ENCODE results near the gene PPP1R2. TPM values are rescaled to one million over a fixed set of nuclear protein-coding genes. Genes with fewer than 3 reads are reported as not detected.

Gene PPP1R2
- polyA plus RNA-seq, 1 donor from 2014 or later: 113 TPM

DNA sequence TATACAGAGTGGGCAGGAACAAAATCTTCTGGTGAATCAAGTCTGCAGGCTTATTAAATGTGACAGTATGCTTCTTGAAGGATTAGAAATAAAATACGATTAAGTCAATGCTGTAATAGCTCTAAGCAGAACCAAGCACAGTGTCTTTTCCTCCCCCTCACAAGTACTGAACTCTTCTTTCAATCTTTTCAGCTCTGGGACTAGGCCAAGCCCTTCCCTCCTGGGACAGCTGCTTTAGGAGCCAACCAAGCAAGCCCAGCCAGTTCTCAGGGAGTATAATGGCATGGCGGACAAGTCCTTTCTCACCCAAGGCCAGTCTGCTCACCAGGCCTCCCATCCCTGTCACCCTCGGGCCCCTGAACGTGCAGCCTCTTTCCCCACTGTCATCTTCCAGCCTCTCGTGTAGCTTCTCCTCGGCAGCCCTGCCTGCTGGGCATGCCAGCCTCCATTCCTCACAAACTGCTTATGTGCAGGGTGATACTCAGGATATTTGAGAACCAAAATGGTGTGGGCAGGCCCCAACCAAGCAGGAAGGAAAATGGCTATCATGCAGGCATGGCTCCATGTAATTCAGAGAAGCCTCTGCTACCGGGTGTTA lies 8.4 kb upstream of the PPP1R2 start:
- Histone ChIP-seq H4K20me1 (ENCODE audit: insufficient read depth) (no peaks in the 10 kb centered on the region), H3K4me2 (ENCODE audit: low read length) (no peak overlapping the region), H3K27me3 (ENCODE audit: insufficient read depth, low read depth, low read length) (no peaks in the 10 kb centered on the region), H3K79me2 (replicated peaks; ENCODE audit: insufficient read depth, low read length) (no peaks in the 10 kb centered on the region), H3K36me3 (ENCODE audit: insufficient read depth, low read length) (no peaks in the 10 kb centered on the region), H3K4me3 (ENCODE audit: low read length) (no peak overlapping the region), H3K9ac (ENCODE audit: low read length) (no peak overlapping the region), H3K9me3 (ENCODE audit: low read length) (no peaks in the 10 kb centered on the region), H3K9me2 (ENCODE audit: insufficient read depth, low read length) (no peaks in the 10 kb centered on the region), H3K27ac (ENCODE audit: low read length) (no peak overlapping the region), H2AFZ (ENCODE audit: low read depth, low read length) (no peak overlapping the region), H3F3A (ENCODE audit: insufficient read depth, low read length, poor library complexity, severe bottlenecking) (no peaks in the 10 kb centered on the region)
- TF ChIP-seq TAF1 (IDR thresholded peaks at IDR 0.05; ENCODE audit: low read depth): no peak
- TF ChIP-seq, protein P1, sequence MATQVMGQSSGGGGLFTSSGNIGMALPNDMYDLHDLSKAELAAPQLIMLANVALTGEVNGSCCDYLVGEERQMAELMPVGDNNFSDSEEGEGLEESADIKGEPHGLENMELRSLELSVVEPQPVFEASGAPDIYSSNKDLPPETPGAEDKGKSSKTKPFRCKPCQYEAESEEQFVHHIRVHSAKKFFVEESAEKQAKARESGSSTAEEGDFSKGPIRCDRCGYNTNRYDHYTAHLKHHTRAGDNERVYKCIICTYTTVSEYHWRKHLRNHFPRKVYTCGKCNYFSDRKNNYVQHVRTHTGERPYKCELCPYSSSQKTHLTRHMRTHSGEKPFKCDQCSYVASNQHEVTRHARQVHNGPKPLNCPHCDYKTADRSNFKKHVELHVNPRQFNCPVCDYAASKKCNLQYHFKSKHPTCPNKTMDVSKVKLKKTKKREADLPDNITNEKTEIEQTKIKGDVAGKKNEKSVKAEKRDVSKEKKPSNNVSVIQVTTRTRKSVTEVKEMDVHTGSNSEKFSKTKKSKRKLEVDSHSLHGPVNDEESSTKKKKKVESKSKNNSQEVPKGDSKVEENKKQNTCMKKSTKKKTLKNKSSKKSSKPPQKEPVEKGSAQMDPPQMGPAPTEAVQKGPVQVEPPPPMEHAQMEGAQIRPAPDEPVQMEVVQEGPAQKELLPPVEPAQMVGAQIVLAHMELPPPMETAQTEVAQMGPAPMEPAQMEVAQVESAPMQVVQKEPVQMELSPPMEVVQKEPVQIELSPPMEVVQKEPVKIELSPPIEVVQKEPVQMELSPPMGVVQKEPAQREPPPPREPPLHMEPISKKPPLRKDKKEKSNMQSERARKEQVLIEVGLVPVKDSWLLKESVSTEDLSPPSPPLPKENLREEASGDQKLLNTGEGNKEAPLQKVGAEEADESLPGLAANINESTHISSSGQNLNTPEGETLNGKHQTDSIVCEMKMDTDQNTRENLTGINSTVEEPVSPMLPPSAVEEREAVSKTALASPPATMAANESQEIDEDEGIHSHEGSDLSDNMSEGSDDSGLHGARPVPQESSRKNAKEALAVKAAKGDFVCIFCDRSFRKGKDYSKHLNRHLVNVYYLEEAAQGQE (IDR thresholded peaks at IDR 0.05; ENCODE audit: borderline replicate concordance): no peak
- TF ChIP-seq, protein P2, sequence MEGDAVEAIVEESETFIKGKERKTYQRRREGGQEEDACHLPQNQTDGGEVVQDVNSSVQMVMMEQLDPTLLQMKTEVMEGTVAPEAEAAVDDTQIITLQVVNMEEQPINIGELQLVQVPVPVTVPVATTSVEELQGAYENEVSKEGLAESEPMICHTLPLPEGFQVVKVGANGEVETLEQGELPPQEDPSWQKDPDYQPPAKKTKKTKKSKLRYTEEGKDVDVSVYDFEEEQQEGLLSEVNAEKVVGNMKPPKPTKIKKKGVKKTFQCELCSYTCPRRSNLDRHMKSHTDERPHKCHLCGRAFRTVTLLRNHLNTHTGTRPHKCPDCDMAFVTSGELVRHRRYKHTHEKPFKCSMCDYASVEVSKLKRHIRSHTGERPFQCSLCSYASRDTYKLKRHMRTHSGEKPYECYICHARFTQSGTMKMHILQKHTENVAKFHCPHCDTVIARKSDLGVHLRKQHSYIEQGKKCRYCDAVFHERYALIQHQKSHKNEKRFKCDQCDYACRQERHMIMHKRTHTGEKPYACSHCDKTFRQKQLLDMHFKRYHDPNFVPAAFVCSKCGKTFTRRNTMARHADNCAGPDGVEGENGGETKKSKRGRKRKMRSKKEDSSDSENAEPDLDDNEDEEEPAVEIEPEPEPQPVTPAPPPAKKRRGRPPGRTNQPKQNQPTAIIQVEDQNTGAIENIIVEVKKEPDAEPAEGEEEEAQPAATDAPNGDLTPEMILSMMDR (IDR thresholded peaks at IDR 0.05; ENCODE audit: poor library complexity, severe bottlenecking): no peak
- no peak for TF ChIP-seq POLR2AphosphoS5 (IDR thresholded peaks at IDR 0.05)
- no peak for TF ChIP-seq EZH2 (IDR thresholded peaks at IDR 0.05; ENCODE audit: borderline replicate concordance, insufficient read depth, low read length, poor library complexity, severe bottlenecking)
- no peak for TF ChIP-seq RAD21 (conservative IDR thresholded peaks at IDR 0.05)
- no peak for TF ChIP-seq SMC3 (conservative IDR thresholded peaks at IDR 0.05; ENCODE audit: poor library complexity)
- no peak for TF ChIP-seq MXI1 (conservative IDR thresholded peaks at IDR 0.05; ENCODE audit: poor library complexity, severe bottlenecking)
- no peak for TF ChIP-seq EP300 (conservative IDR thresholded peaks at IDR 0.05; ENCODE audit: poor library complexity, severe bottlenecking)

DNA sequence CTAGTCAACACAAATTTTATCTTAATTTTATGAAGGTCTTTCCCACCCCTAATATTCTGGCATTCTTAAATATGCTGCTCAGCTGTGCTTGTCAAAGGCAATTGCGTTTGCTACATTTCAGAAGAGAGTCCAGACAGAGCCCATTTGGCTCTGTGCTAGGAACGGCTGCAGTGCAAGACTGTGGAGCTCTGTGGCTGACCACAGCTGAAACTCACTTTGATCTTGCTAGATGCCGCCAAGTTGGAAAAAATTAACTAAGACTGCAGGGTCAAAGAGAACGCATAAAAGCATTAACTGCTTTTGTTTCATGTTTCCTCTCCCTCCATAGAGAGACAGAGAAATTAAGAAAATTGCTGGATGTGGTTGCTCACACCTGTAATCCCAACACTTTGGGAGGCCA lies 7.6 kb upstream of the PPP1R2 start:
- Histone ChIP-seq H3F3A (ENCODE audit: insufficient read depth, low read length, poor library complexity, severe bottlenecking) (no peaks in the 10 kb centered on the region), H3K4me2 (ENCODE audit: low read length) (no peak overlapping the region), H3K27ac (ENCODE audit: low read length) (no peak overlapping the region), H3K79me2 (replicated peaks; ENCODE audit: insufficient read depth, low read length) (no peaks in the 10 kb centered on the region), H3K9ac (ENCODE audit: low read length) (no peak overlapping the region), H3K9me2 (ENCODE audit: insufficient read depth, low read length) (no peaks in the 10 kb centered on the region), H3K9me3 (ENCODE audit: low read length) (no peaks in the 10 kb centered on the region), H3K36me3 (ENCODE audit: insufficient read depth, low read length) (no peaks in the 10 kb centered on the region), H2AFZ (ENCODE audit: low read depth, low read length) (no peak overlapping the region), H4K20me1 (ENCODE audit: insufficient read depth) (no peaks in the 10 kb centered on the region), H3K27me3 (ENCODE audit: insufficient read depth, low read depth, low read length) (no peaks in the 10 kb centered on the region), H3K4me3 (ENCODE audit: low read length) (no peak overlapping the region)
- TF ChIP-seq EP300 (conservative IDR thresholded peaks at IDR 0.05; ENCODE audit: poor library complexity, severe bottlenecking): no peak
- no peak for TF ChIP-seq SMC3 (conservative IDR thresholded peaks at IDR 0.05; ENCODE audit: poor library complexity)
- TF ChIP-seq, protein P2 (IDR thresholded peaks at IDR 0.05; ENCODE audit: poor library complexity, severe bottlenecking): no peak
- TF ChIP-seq POLR2AphosphoS5 (IDR thresholded peaks at IDR 0.05): no peak
- TF ChIP-seq, protein P1 (IDR thresholded peaks at IDR 0.05; ENCODE audit: borderline replicate concordance): no peak
- TF ChIP-seq RAD21 (conservative IDR thresholded peaks at IDR 0.05): no peak
- no peak for TF ChIP-seq EZH2 (IDR thresholded peaks at IDR 0.05; ENCODE audit: borderline replicate concordance, insufficient read depth, low read length, poor library complexity, severe bottlenecking)
- TF ChIP-seq MXI1 (conservative IDR thresholded peaks at IDR 0.05; ENCODE audit: poor library complexity, severe bottlenecking): no peak
